Sigmoid colon (tissue), 7 donors: ENCODE data around the gene ZNF362. TPM values are rescaled to one million over a fixed set of nuclear protein-coding genes. Genes with fewer than 3 reads are reported as not detected.

Source experiments
- DNase-seq: peaks from one replicate; pipeline ENCODE4 v3.0.0-alpha.2; 2019
- H3K27ac ChIP-seq, 4 donors: fragments of 200-600 bp; sonication (generic); one replicate each; pipeline ENCODE4 v1.5.1; 2016 to 2019; ENCODE audit warnings: mild to moderate bottlenecking in 1 of 4
- H3K27me3 ChIP-seq, 3 donors: fragments of 200-600 bp; sonication (generic); one replicate each; pipeline ENCODE4 v1.5.1; 2019; ENCODE audit warnings: mild to moderate bottlenecking in 1 of 3
- H3K36me3 ChIP-seq, 4 donors: fragments of 200-600 bp; sonication (generic); one replicate each; pipeline ENCODE4 v1.5.1; 2016 to 2019
- H3K4me1 ChIP-seq, 4 donors: fragments of 200-600 bp; sonication (generic); one replicate each; pipeline ENCODE4 v1.5.1; 2017 to 2019
- H3K4me3 ChIP-seq, 4 donors: fragments of 200-600 bp; sonication (generic); one replicate each; pipeline ENCODE4 v1.5.1; 2017 to 2019; ENCODE audit warnings: mild to moderate bottlenecking in 2 of 4, moderate library complexity in 1 of 4
- H3K9me3 ChIP-seq, 4 donors: fragments of 200-600 bp in 3 of 4; sonication (generic) in 3 of 4; one replicate each; pipeline versions ENCODE4 v1.5.1 to v1.6.1; 2013 to 2019
- EP300 ChIP-seq, 4 donors: sonication (generic); formaldehyde crosslinking; IDR thresholded peaks; one replicate each; pipeline ENCODE4 v1.6.1; 2017; ENCODE audit warnings: antibody characterized with exemption in 4 of 4
- POLR2A ChIP-seq, 2 donors: fragments of 450-650 bp; IDR thresholded peaks; one replicate each; pipeline ENCODE4 v1.6.1; 2016; ENCODE audit warnings: antibody characterized with exemption in 2 of 2, mild to moderate bottlenecking in 2 of 2, moderate library complexity in 2 of 2
- POLR2AphosphoS5 ChIP-seq, 4 donors: sonication (generic); formaldehyde crosslinking; IDR thresholded peaks; one replicate each; pipeline ENCODE4 v1.6.1; 2017; ENCODE audit warnings: antibody characterized with exemption in 4 of 4
- WGBS, 2 donors: extraction: QIAGEN DNeasy Blood & Tissue Kit; methylation state at CpG; one replicate each; pipeline ENCODE4 v1.1.7; 2013; 5-methylcytosine and 5-hydroxymethylcytosine counted together
- intact Hi-C: fragments of 100-400 bp; cut with DNase I; formaldehyde crosslinking; loops from one replicate; pipeline ENCODE4 v1.15.1; 2023
- polyA plus RNA-seq, 3 donors: library from polyadenylated mRNA; stranded (reverse); fragments of 200-250 nt; gene quantifications; one replicate each; pipeline ENCODE4 v1.2.3, GENCODE V29; 2013
- total RNA-seq, 4 donors: library from RNA; depleted of rRNA; stranded (reverse); fragments of >200 nt; gene quantifications; one replicate each; pipeline ENCODE4 v1.1.0, GENCODE V29; 2016
- TF ChIP-seq, protein P1 (sequence below), 4 experiments: fragments of 450-650 bp in 3 of 4; fragments of 200-600 bp in 1 of 4; IDR thresholded peaks; one replicate each; pipeline ENCODE4 v1.5.1; 2016 to 2019; ENCODE audit warnings: antibody characterized with exemption in 4 of 4, mild to moderate bottlenecking in 3 of 4, moderate library complexity in 2 of 4
- donor health status: healthy with polysubstance abuse.
- donor health status: Bipolar disorder and iron deficiency.
- donor health status: healthy.

The ZNF362 gene
- total and polyA plus RNA-seq, 7 donors = 3.5 to 18.8 (median 11.2) TPM

GRCh38 chr1:33284049-33284448 lies 27.8 kb downstream of the ZNF362 start:
- peak; percentile 13 for DNase-seq
- no peak overlapping the region for H3K4me3 ChIP-seq
- intact Hi-C loops = no loop called here
- no peak overlapping the region for H3K27ac ChIP-seq
- H3K27me3 ChIP-seq = no peaks in the 10 kb centered on the region
- 89 to 91% methylated on average over 6 of the region's 6 CpGs for WGBS, 2 donors
- TF ChIP-seq POLR2A (IDR thresholded peaks at IDR 0.05) = no peak
- TF ChIP-seq, protein P1, sequence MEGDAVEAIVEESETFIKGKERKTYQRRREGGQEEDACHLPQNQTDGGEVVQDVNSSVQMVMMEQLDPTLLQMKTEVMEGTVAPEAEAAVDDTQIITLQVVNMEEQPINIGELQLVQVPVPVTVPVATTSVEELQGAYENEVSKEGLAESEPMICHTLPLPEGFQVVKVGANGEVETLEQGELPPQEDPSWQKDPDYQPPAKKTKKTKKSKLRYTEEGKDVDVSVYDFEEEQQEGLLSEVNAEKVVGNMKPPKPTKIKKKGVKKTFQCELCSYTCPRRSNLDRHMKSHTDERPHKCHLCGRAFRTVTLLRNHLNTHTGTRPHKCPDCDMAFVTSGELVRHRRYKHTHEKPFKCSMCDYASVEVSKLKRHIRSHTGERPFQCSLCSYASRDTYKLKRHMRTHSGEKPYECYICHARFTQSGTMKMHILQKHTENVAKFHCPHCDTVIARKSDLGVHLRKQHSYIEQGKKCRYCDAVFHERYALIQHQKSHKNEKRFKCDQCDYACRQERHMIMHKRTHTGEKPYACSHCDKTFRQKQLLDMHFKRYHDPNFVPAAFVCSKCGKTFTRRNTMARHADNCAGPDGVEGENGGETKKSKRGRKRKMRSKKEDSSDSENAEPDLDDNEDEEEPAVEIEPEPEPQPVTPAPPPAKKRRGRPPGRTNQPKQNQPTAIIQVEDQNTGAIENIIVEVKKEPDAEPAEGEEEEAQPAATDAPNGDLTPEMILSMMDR (IDR thresholded peaks at IDR 0.05) = no peak
- TF ChIP-seq EP300 (IDR thresholded peaks at IDR 0.05) = no peak
- TF ChIP-seq POLR2AphosphoS5 (IDR thresholded peaks at IDR 0.05) = no peak
- H3K9me3 ChIP-seq = no peaks in the 10 kb centered on the region
- H3K36me3 ChIP-seq = peaks cover 13 to 62% (median 26%) of the 10 kb centered on the region in 4 donors
- peaks cover 0 to 4% (median 0%) of the 10 kb centered on the region in 4 donors for H3K4me1 ChIP-seq

DNA sequence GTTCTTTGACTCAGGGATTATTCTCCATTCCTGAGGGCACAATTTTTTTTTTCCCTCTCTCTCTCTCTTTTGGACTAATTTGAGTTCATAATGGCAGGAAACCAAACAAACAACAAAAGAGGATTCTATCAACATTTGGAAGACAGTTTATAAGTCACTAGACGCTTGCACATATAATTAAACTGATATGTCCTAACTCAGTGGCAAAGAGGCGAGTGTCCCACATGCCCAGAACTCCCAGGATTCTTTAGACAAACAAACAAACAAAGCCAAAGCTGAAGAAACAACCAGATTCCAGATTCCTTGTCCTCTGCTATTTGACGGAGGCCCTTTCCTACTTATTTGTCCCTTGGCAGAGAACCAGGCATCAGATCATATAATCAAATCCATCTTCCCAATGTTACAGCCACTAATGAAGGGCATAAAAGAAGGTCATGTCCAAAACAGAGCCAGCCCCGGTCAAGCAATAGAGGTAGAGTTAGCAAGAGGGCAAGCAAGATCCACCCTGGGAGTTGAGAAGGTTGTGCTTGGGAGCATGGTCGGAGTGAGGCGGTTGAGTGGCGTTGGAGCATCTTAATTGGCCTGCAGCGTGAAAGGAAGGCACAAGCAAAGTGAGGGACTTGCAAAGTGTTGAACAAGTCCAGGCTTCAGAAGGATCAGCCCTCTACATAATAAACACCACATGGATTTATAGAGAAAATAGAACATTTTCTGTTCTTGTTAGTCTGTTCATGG lies 30.3 kb downstream of the ZNF362 start:
- H3K4me1 ChIP-seq = peaks cover 0 to 10% (median 0%) of the 10 kb centered on the region in 4 donors
- intact Hi-C loops = no loop called here
- H3K27ac ChIP-seq = no peak overlapping the region
- 82 to 86% methylated on average over 8 of the region's 8 CpGs for WGBS, 2 donors
- no peaks in the 10 kb centered on the region for H3K27me3 ChIP-seq
- DNase-seq = peak; percentile 14
- TF ChIP-seq EP300 (IDR thresholded peaks at IDR 0.05) = no peak
- no peak for TF ChIP-seq POLR2AphosphoS5 (IDR thresholded peaks at IDR 0.05)
- TF ChIP-seq POLR2A (IDR thresholded peaks at IDR 0.05) = no peak
- TF ChIP-seq, protein P1 (IDR thresholded peaks at IDR 0.05) = no peak
- peaks cover 5 to 39% (median 12%) of the 10 kb centered on the region in 4 donors for H3K36me3 ChIP-seq
- no peaks in the 10 kb centered on the region for H3K9me3 ChIP-seq
- H3K4me3 ChIP-seq = no peak overlapping the region

DNA sequence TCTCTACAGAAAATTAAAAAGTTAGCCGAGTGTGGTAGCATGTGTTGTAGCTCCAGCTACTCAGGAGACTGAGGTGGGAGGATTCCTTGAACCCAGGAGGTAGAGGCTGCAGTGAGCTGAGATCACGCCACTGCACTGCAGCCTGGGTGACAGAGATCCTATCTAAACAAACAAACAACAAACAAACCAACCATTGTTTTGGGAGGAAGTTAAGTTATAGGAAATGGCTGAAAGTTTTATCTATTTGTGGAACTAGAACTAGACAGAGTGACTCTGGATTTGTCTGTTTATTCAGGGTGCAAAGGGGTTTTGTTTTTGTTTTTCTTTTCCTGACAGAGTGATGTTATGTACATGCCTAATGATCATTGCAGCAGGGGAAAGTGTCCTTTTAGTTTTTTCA lies 31.0 kb downstream of the ZNF362 start:
- no peak for TF ChIP-seq POLR2AphosphoS5 (IDR thresholded peaks at IDR 0.05)
- no peak for TF ChIP-seq POLR2A (IDR thresholded peaks at IDR 0.05)
- no peak for TF ChIP-seq EP300 (IDR thresholded peaks at IDR 0.05)
- TF ChIP-seq, protein P1 (IDR thresholded peaks at IDR 0.05) = no peak
- Histone ChIP-seq H3K27ac (no peak overlapping the region), H3K27me3 (no peaks in the 10 kb centered on the region), H3K4me1 (peaks cover 0 to 10% (median 0%) of the 10 kb centered on the region in 4 donors), H3K4me3 (no peak overlapping the region), H3K9me3 (no peaks in the 10 kb centered on the region), H3K36me3 (peaks cover 0 to 32% (median 5%) of the 10 kb centered on the region in 4 donors)
- intact Hi-C loops = no loop called here
- DNase-seq = peak; percentile 26
- WGBS, 2 donors = 84 to 85% methylated on average over 2 of the region's 2 CpGs

DNA sequence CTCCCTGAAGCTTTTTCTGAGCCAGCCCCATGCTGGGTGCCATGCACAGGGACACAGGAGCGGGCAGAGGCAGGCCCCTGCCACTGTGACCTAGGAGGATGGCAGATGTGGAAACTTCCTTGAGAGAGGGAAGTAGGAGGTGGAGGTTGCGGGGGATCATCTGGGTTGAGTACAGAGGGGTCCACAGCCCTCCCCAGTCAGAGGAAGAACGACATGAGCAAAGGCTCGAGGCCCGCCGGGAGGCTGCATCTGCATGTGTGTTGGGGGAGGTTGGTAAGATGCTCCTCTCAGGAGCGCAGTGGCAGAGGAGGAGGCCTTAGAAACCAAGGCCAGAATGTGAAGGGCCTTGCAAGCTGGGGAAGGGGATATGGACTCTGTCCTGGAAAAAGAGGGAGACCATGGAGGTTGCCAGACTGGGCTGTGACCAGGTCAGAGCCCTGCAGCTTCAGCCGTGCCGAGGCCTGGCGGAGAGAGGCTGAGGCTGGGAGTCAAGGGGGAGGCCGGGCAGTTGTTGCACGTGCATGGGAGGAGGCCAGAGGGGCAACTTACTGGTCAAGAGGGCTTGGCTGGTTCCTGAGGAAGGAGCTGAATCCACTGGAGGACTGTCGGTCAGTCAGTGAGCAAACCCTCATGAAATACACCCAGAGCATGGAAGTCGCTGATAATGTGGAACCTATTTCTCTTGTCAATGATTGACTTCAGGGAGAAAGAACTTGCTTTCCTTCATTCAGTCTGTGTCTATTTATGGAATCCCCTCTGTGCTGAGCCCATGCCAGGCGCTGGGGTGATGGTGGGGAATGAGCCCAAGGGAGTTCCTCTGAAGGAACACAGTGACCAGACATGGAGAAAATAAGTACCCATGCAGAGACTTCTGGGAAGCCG lies 32.9 kb downstream of the ZNF362 start:
- H3K27ac ChIP-seq = no peak overlapping the region
- H3K36me3 ChIP-seq = peaks cover 0 to 16% (median 0%) of the 10 kb centered on the region in 4 donors
- no peak for TF ChIP-seq POLR2A (IDR thresholded peaks at IDR 0.05)
- TF ChIP-seq, protein P1 (IDR thresholded peaks at IDR 0.05) = no peak
- TF ChIP-seq EP300 (IDR thresholded peaks at IDR 0.05) = no peak
- no peak for TF ChIP-seq POLR2AphosphoS5 (IDR thresholded peaks at IDR 0.05)
- no peaks in the 10 kb centered on the region for H3K9me3 ChIP-seq
- no peaks in the 10 kb centered on the region for H3K27me3 ChIP-seq
- peak; percentile 58 for DNase-seq
- no peak overlapping the region for H3K4me3 ChIP-seq
- 95 to 96% methylated on average over 16 of the region's 16 CpGs for WGBS, 2 donors
- intact Hi-C loops = no loop called here
- H3K4me1 ChIP-seq = peaks cover 0 to 19% (median 12%) of the 10 kb centered on the region in 4 donors
